SH-SY5Y (cell line): ENCODE data around the gene CD28.

Experiments used
- GATA2 ChIP-seq: IDR thresholded peaks from 2 replicates; pipeline ENCODE4 v1.6.1; 2011; ENCODE audit warnings: mild to moderate bottlenecking, low read depth, low read length
- GATA3 ChIP-seq: IDR thresholded peaks from 2 replicates; pipeline ENCODE4 v1.6.1; 2011; ENCODE audit warnings: low read depth, mild to moderate bottlenecking, low read length, moderate library complexity

The CD28 gene

GRCh38 chr2:203706403-203706802 lies at the start of gene CD28:
Gene CD28 (plus strand): TSS chr2:203706639. CDS start chr2:203706697, 58 bp downstream.
- TF ChIP-seq GATA3 (no peak), GATA2 (no peak)

- TF ChIP-seq GATA2: no peak
- TF ChIP-seq GATA3: no peak
Measured at GRCh38 chr2:203659331-203660049, 46.9 kb upstream of the CD28 start.

- TF ChIP-seq GATA3: no peak
- TF ChIP-seq GATA2: no peak
Measured at GRCh38 chr2:203660465-203660864, 46.0 kb upstream of the CD28 start.

- TF ChIP-seq GATA3 (no peak), GATA2 (no peak)
Measured at GRCh38 chr2:203661279-203661908, 45.0 kb upstream of the CD28 start.

- no peak for TF ChIP-seq GATA3
- no peak for TF ChIP-seq GATA2
Measured at GRCh38 chr2:203662487-203662886, 44.0 kb upstream of the CD28 start.

GRCh38 chr2:203662951-203663350 lies 43.5 kb upstream of the CD28 start:
- TF ChIP-seq GATA3 (no peak), GATA2 (no peak)

GRCh38 chr2:203664029-203664755 lies 42.2 kb upstream of the CD28 start:
- no peak for TF ChIP-seq GATA2
- TF ChIP-seq GATA3: no peak

- TF ChIP-seq GATA2 (no peak), GATA3 (no peak)
Measured at GRCh38 chr2:203667838-203668237, 38.6 kb upstream of the CD28 start.

- no peak for TF ChIP-seq GATA2
- TF ChIP-seq GATA3: no peak
Measured at GRCh38 chr2:203669820-203670219, 36.6 kb upstream of the CD28 start.

GRCh38 chr2:203670939-203671338 lies 35.5 kb upstream of the CD28 start:
- TF ChIP-seq GATA3 (no peak), GATA2 (no peak)

GRCh38 chr2:203671876-203672275 lies 34.6 kb upstream of the CD28 start:
- TF ChIP-seq GATA3 (no peak), GATA2 (no peak)

- TF ChIP-seq GATA3 (no peak), GATA2 (no peak)
Measured at GRCh38 chr2:203672856-203673255, 33.6 kb upstream of the CD28 start.

GRCh38 chr2:203673933-203674332 lies 32.5 kb upstream of the CD28 start:
- TF ChIP-seq GATA2 (no peak), GATA3 (no peak)

GRCh38 chr2:203675086-203675485 lies 31.4 kb upstream of the CD28 start:
- TF ChIP-seq GATA3: no peak
- TF ChIP-seq GATA2: no peak

GRCh38 chr2:203678971-203679370 lies 27.5 kb upstream of the CD28 start:
- TF ChIP-seq GATA3: no peak
- no peak for TF ChIP-seq GATA2
